Stimulated activated CD8-positive, alpha-beta memory T cell treated with anti-CD3 and anti-CD28 coated beads, Interleukin-15, amount 100 ng/mL, for 48 hours (primary cell): ENCODE data around the gene MINDY4.

ENCODE experiments used
- DNase-seq, 2 donors: peaks; one replicate each; pipeline ENCODE4 v3.0.0-alpha.2; 2020; ENCODE audit warnings: low read depth in 2 of 2

MINDY4 gene

GRCh38 chr7:30915005-30915601 is 143.9 kb downstream of the MINDY4 start:
- no peak for DNase-seq

- no peak for DNase-seq
Observed at GRCh38 chr7:30915751-30916150, 144.5 kb downstream of the MINDY4 start.

GRCh38 chr7:30916255-30916654 is 145.0 kb downstream of the MINDY4 start:
- DNase-seq: no peak

- DNase-seq: no peak
Observed at GRCh38 chr7:30916767-30917166, 145.6 kb downstream of the MINDY4 start.

GRCh38 chr7:30917216-30917893 is 146.1 kb downstream of the MINDY4 start:
- no peak for DNase-seq

GRCh38 chr7:30918676-30919075 is 147.5 kb downstream of the MINDY4 start:
- no peak for DNase-seq

GRCh38 chr7:30920021-30920583 is 148.9 kb downstream of the MINDY4 start:
- no peak for DNase-seq

- no peak for DNase-seq
Observed at GRCh38 chr7:30920584-30921539, 149.6 kb downstream of the MINDY4 start.

- no peak for DNase-seq
Observed at GRCh38 chr7:30921540-30922401, 150.6 kb downstream of the MINDY4 start.

- no peak for DNase-seq
Observed at GRCh38 chr7:30922596-30922995, 151.4 kb downstream of the MINDY4 start.

- no peak for DNase-seq
Observed at GRCh38 chr7:30923009-30923773, 152.0 kb downstream of the MINDY4 start.

GRCh38 chr7:30923774-30924413 is 152.7 kb downstream of the MINDY4 start:
- no peak for DNase-seq

GRCh38 chr7:30924624-30925023 is 153.4 kb downstream of the MINDY4 start:
- no peak for DNase-seq

GRCh38 chr7:30925117-30925516 is 153.9 kb downstream of the MINDY4 start:
- no peak for DNase-seq

- no peak for DNase-seq
Observed at GRCh38 chr7:30925913-30926312, 154.7 kb downstream of the MINDY4 start.

GRCh38 chr7:30926313-30926712 is 155.1 kb downstream of the MINDY4 start:
- no peak for DNase-seq

- DNase-seq: no peak
Observed at GRCh38 chr7:30927040-30927439, 155.8 kb downstream of the MINDY4 start.

- DNase-seq: no peak
Observed at GRCh38 chr7:30927559-30927958, 156.3 kb downstream of the MINDY4 start.

GRCh38 chr7:30928254-30928872 is 157.1 kb downstream of the MINDY4 start:
- no peak for DNase-seq

- DNase-seq: no peak
Observed at GRCh38 chr7:30929686-30930085, 158.5 kb downstream of the MINDY4 start.
